SU-DHL-6 (cell line): Measurements from ENCODE around the gene GRAMD2B.
"Not testable (repeated sequence)": the region's sequence is repeated elsewhere in the genome, so short reads cannot be mapped to it uniquely, and the experiment has no call there.

Source experiments
- H2AFZ ChIP-seq: fragments of 200-600 bp; sonication (generic); 2 replicates; pipeline ENCODE4 v1.6.1; 2014; ENCODE audit warnings: low read depth, mild to moderate bottlenecking, moderate library complexity, mixed read lengths, antibody characterized with exemption, low read length; ENCODE audit not compliant: severe bottlenecking
- H3F3A ChIP-seq: fragments of 200-600 bp; shearing (Covaris generic); 2 replicates; pipeline ENCODE4 v1.6.0; 2016; ENCODE audit warnings: antibody characterized with exemption, mild to moderate bottlenecking; ENCODE audit not compliant: insufficient read depth
- H3K27ac ChIP-seq: fragments of 200-600 bp; sonication (generic); 2 replicates; pipeline ENCODE4 v1.5.1; 2016; ENCODE audit warnings: low read depth, mild to moderate bottlenecking, low read length, moderate library complexity, mixed read lengths
- H3K27me3 ChIP-seq: fragments of 200-600 bp; sonication (generic), shearing (Covaris generic); 2 replicates; pipeline ENCODE4 v1.6.0; 2014; ENCODE audit warnings: mild to moderate bottlenecking, low read length
- H3K36me3 ChIP-seq: fragments of 200-600 bp; sonication (generic); 2 replicates; pipeline ENCODE4 v1.6.1; 2014; ENCODE audit warnings: mild to moderate bottlenecking, low read length, mixed read lengths
- H3K4me2 ChIP-seq: fragments of 300-600, 200-600 bp; shearing (Covaris generic), sonication (generic); 2 replicates; pipeline ENCODE4 v1.6.0; 2014; ENCODE audit warnings: low read length, low read depth, mild to moderate bottlenecking; ENCODE audit not compliant: poor library complexity, severe bottlenecking
- H3K4me3 ChIP-seq: fragments of 200-600 bp; sonication (generic); 2 replicates; pipeline ENCODE4 v1.5.1; 2014; ENCODE audit warnings: antibody characterized with exemption, low read length, mild to moderate bottlenecking, mixed read lengths; ENCODE audit not compliant: insufficient read depth, poor library complexity, severe bottlenecking
- H3K79me2 ChIP-seq: fragments of 200-600 bp; sonication (generic); 2 replicates; pipeline ENCODE4 v1.6.1; 2014; ENCODE audit warnings: mild to moderate bottlenecking, low read length, moderate library complexity; ENCODE audit not compliant: insufficient read depth
- H3K9ac ChIP-seq: fragments of 200-600 bp; sonication (generic); 2 replicates; pipeline ENCODE4 v1.7.0; 2014; ENCODE audit warnings: mild to moderate bottlenecking, low read length
- H3K9me2 ChIP-seq: fragments of 200-600 bp; sonication (generic); replicated peaks from 2 replicates; pipeline ENCODE4 v1.6.1; 2014; ENCODE audit warnings: low read length; ENCODE audit not compliant: insufficient read depth
- H3K9me3 ChIP-seq: fragments of 200-600 bp; sonication (generic); 2 replicates; pipeline ENCODE4 v1.6.1; 2014; ENCODE audit warnings: low read length, mixed read lengths; ENCODE audit not compliant: insufficient read depth
- H4K20me1 ChIP-seq: fragments of 200-600 bp; sonication (generic); 2 replicates; pipeline ENCODE4 v1.6.1; 2014; ENCODE audit warnings: low read depth, mild to moderate bottlenecking, antibody characterized with exemption, low read length, moderate library complexity, mixed read lengths
- CTCF ChIP-seq: fragments of 200-600 bp; sonication (generic); IDR thresholded peaks from one replicate; pipeline ENCODE4 v1.5.1; 2017; ENCODE audit warnings: antibody characterized with exemption, mild to moderate bottlenecking, low read length, moderate library complexity; ENCODE audit not compliant: insufficient read depth, poor library complexity, severe bottlenecking
- EZH2phosphoT487 ChIP-seq: fragments of 200-600 bp; sonication (generic), shearing (Covaris generic); conservative IDR thresholded peaks from 2 replicates; pipeline ENCODE4 v1.6.1; 2018; ENCODE audit warnings: mild to moderate bottlenecking, antibody characterized with exemption, low read length, moderate library complexity, mixed read lengths

The GRAMD2B gene

DNA sequence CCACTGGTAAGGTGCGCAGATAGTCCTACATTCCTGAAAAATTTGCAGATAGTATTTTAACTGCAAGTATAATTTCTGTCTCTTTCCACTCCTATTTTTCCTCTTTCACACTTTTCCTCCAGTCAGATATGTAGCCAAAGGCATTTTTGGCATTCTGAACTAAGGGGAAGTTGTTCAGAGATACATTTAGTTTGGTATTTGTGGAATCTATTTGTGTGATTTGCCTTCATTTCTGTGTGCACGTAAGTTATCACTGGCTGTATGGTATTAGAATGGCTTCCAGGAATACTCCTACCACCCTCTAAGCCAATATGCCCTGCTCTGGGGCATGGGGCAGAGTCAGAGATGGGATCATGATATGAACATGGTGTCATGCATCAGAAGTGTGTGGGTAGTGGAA, 45.8 kb upstream of the GRAMD2B start:
- Histone ChIP-seq H3K4me3 (no peak overlapping the region), H4K20me1 (no peaks in the 10 kb centered on the region), H3K9me3 (no peaks in the 10 kb centered on the region), H3K36me3 (no peaks in the 10 kb centered on the region), H3K79me2 (no peaks in the 10 kb centered on the region), H3K4me2 (no peak overlapping the region), H2AFZ (no peak overlapping the region), H3K27me3 (no peaks in the 10 kb centered on the region), H3K9ac (no peak overlapping the region), H3K27ac (no peak overlapping the region), H3F3A (no peaks in the 10 kb centered on the region), H3K9me2 (no peaks in the 10 kb centered on the region)
- TF ChIP-seq EZH2phosphoT487 (no peak), CTCF (no peak)

GRCh38 chr5:126380316-126380715, 42.9 kb upstream of the GRAMD2B start:
- H2AFZ ChIP-seq, H3K27ac ChIP-seq, H3K79me2 ChIP-seq, H3K27me3 ChIP-seq, H3K9ac ChIP-seq, H3K4me2 ChIP-seq, H3K36me3 ChIP-seq, H3K9me2 ChIP-seq, H3F3A ChIP-seq, H3K4me3 ChIP-seq, H3K9me3 ChIP-seq, H4K20me1 ChIP-seq: not testable (repeated sequence)

GRCh38 chr5:126383246-126383645, 40.0 kb upstream of the GRAMD2B start:
- H3K9ac ChIP-seq = no peak overlapping the region
- H3K36me3 ChIP-seq = no peaks in the 10 kb centered on the region
- H4K20me1 ChIP-seq = no peaks in the 10 kb centered on the region
- H3K4me3 ChIP-seq = no peak overlapping the region
- H3K9me3 ChIP-seq = no peaks in the 10 kb centered on the region
- no peaks in the 10 kb centered on the region for H3K9me2 ChIP-seq
- no peak for TF ChIP-seq EZH2phosphoT487
- TF ChIP-seq CTCF = no peak
- H3F3A ChIP-seq = no peaks in the 10 kb centered on the region
- H2AFZ ChIP-seq = no peak overlapping the region
- H3K79me2 ChIP-seq = no peaks in the 10 kb centered on the region
- H3K27ac ChIP-seq = no peak overlapping the region
- H3K4me2 ChIP-seq = no peak overlapping the region
- no peaks in the 10 kb centered on the region for H3K27me3 ChIP-seq

DNA sequence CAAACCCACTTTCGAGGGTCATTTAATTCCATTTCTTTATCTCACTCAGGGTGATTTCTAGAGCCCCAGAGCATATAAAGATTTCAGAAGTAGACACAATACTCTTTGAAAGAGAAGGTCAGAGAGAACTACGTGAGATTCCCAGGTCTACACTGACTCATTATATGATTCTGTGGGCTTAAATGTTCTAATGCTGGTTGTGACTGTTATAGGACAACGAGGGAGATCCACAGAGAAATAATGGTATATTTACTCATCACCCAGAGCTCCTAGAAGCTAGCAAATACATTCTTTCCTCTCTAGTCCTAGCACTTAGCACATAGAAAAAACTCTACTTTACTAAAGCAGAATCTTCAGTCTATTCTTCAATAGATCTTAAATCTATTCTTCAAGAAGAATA, 39.4 kb upstream of the GRAMD2B start:
- TF ChIP-seq CTCF (no peak), EZH2phosphoT487 (no peak)
- Histone ChIP-seq H3K9ac (no peak overlapping the region), H3K79me2 (no peaks in the 10 kb centered on the region), H3K4me3 (no peak overlapping the region), H3F3A (no peaks in the 10 kb centered on the region), H4K20me1 (no peaks in the 10 kb centered on the region), H3K4me2 (no peak overlapping the region), H3K9me2 (no peaks in the 10 kb centered on the region), H2AFZ (no peak overlapping the region), H3K36me3 (no peaks in the 10 kb centered on the region), H3K27me3 (no peaks in the 10 kb centered on the region), H3K9me3 (no peaks in the 10 kb centered on the region), H3K27ac (no peak overlapping the region)
